Measurements from ENCODE around the gene TMEM184B. TPM values are rescaled to one million over a fixed set of nuclear protein-coding genes. Genes with fewer than 3 reads are reported as not detected.

The TMEM184B gene
- total and polyA plus RNA-seq, 2 donors (not counting 1 experiment from before 2014, with no cell fraction given) = 9.9 to 24.7 TPM

DNA sequence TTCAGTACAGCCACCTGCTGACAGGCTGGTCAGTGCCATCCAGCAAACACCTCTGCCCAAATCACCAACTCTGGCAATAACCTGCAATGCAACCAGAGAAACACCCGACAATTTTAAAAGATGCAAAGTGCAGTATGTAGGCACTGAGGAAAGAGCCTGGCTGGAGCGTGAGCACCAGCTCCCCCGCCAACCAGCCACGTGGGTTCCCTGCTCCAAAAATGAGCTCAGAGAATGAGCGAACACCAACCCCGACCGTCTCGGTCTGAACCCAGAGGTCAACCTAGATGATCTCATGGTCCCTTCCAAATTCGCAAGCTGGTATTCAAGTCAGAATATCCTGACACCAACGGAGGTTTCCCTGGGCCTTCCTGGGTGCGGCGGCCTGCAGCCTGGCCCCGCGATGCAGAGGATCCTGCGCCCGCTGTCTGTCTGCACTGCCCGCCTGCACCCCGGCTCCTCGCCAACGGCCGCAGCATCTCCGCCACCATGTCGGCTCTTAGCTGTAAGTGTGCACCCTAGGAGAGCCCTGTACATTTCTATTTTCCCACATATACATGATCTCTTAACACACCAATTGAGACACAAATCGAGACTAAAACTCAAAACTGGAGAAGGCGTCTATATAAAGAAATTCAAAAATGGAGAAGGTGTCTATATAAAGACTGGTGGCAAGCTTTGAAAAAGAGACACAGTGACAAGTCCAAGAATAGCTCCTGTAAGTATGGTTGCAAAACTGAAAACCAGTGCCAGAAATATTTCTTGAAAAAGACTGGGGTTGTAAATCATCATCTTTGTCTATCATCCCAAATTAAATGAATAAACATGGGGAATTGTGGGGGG is 22.8 kb downstream of the TMEM184B start:
- H3K4me3 ChIP-seq (ENCODE audit: control extremely low read depth in 1 of 5, extremely low read depth in 1 of 5, insufficient read depth in 1 of 5, low read depth in 2 of 5, low read length in 4 of 5) = no peak overlapping the region

GRCh38 chr22:38249301-38249700 is 23.5 kb downstream of the TMEM184B start:
- TF ChIP-seq EZH2 (IDR thresholded peaks at IDR 0.05; ENCODE audit: borderline replicate concordance, insufficient read depth, low read depth, low read length, poor library complexity, severe bottlenecking) = no peak
- TF ChIP-seq, protein P1, sequence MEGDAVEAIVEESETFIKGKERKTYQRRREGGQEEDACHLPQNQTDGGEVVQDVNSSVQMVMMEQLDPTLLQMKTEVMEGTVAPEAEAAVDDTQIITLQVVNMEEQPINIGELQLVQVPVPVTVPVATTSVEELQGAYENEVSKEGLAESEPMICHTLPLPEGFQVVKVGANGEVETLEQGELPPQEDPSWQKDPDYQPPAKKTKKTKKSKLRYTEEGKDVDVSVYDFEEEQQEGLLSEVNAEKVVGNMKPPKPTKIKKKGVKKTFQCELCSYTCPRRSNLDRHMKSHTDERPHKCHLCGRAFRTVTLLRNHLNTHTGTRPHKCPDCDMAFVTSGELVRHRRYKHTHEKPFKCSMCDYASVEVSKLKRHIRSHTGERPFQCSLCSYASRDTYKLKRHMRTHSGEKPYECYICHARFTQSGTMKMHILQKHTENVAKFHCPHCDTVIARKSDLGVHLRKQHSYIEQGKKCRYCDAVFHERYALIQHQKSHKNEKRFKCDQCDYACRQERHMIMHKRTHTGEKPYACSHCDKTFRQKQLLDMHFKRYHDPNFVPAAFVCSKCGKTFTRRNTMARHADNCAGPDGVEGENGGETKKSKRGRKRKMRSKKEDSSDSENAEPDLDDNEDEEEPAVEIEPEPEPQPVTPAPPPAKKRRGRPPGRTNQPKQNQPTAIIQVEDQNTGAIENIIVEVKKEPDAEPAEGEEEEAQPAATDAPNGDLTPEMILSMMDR (IDR thresholded peaks at IDR 0.05) = no peak
- ATAC-seq (ENCODE audit: low read depth) = no peak
- peaks cover 5 to 10% of the 10 kb centered on the region in 2 donors for H3K4me1 ChIP-seq (ENCODE audit: control insufficient read depth in 2 of 2, insufficient read depth in 2 of 2, low read length in 2 of 2)
- WGBS (ENCODE audit: insufficient coverage) = 100% methylated on average over 1 of the region's 3 CpGs
- no peaks in the 10 kb centered on the region for H3K27me3 ChIP-seq (replicated peaks in 1 of 4; ENCODE audit: control extremely low read depth in 1 of 4, control insufficient read depth in 3 of 4, insufficient read depth in 4 of 4, low read length in 3 of 4)
- intact Hi-C loops (cut with micrococcal nuclease) = no loop called here
- H4K20me1 ChIP-seq (ENCODE audit: control insufficient read depth, insufficient read depth, low read length, poor library complexity, severe bottlenecking) = peaks cover 8% of the 10 kb centered on the region
- peaks cover 0 to 11% of the 10 kb centered on the region in 2 experiments for H3K36me3 ChIP-seq (replicated peaks in 1 of 2; ENCODE audit: control extremely low read depth in 1 of 2, control insufficient read depth in 1 of 2, extremely low read depth in 1 of 2, insufficient read depth in 2 of 2, low read length in 1 of 2)
- Mint-ChIP-seq H3K27ac (no peak overlapping the region), H3K4me3 (no peak overlapping the region), H3K27me3 (no peaks in the 10 kb centered on the region), H3K9me3 (ENCODE audit: insufficient read depth) (no peaks in the 10 kb centered on the region), H3K4me1 (peaks cover 14% of the 10 kb centered on the region)
- no peak overlapping the region for H3K9ac ChIP-seq (ENCODE audit: low read length)
- no peak for DNase-seq
- POLR2A ChIA-PET = no interaction called here
- no peak overlapping the region for H2AFZ ChIP-seq (ENCODE audit: insufficient read depth, low read depth, low read length, poor library complexity, severe bottlenecking)
- peaks cover 7% of the 10 kb centered on the region for H3K79me2 ChIP-seq (ENCODE audit: control insufficient read depth, insufficient read depth, low read length)
- H3K4me2 ChIP-seq (replicated peaks; ENCODE audit: low read depth, low read length, poor library complexity, severe bottlenecking) = no peak overlapping the region
- no peak overlapping the region for H3K4me3 ChIP-seq (ENCODE audit: control extremely low read depth in 1 of 5, extremely low read depth in 1 of 5, insufficient read depth in 1 of 5, low read depth in 2 of 5, low read length in 4 of 5)
- H3K9me3 ChIP-seq (ENCODE audit: control extremely low read depth in 1 of 3, control insufficient read depth in 2 of 3, insufficient read depth in 1 of 3, low read length in 2 of 3) = peaks cover 0 to 15% (median 6%) of the 10 kb centered on the region in 3 donors
- no peak overlapping the region for H3K27ac ChIP-seq (ENCODE audit: low read length in 2 of 2)
- CTCF ChIA-PET = no interaction called here

More for the DNA sequence above, 22.8 kb downstream of the TMEM184B start:
- Mint-ChIP-seq H3K4me3 (no peak overlapping the region), H3K4me1 (peaks cover 14% of the 10 kb centered on the region), H3K27ac (no peak overlapping the region), H3K9me3 (ENCODE audit: insufficient read depth) (no peaks in the 10 kb centered on the region), H3K27me3 (no peaks in the 10 kb centered on the region)
- Histone ChIP-seq H3K36me3 (replicated peaks in 1 of 2; ENCODE audit: control extremely low read depth in 1 of 2, control insufficient read depth in 1 of 2, extremely low read depth in 1 of 2, insufficient read depth in 2 of 2, low read length in 1 of 2) (peaks cover 0 to 7% of the 10 kb centered on the region in 2 experiments), H3K27me3 (replicated peaks in 1 of 4; ENCODE audit: control extremely low read depth in 1 of 4, control insufficient read depth in 3 of 4, insufficient read depth in 4 of 4, low read length in 3 of 4) (no peaks in the 10 kb centered on the region), H3K79me2 (ENCODE audit: control insufficient read depth, insufficient read depth, low read length) (peaks cover 7% of the 10 kb centered on the region), H4K20me1 (ENCODE audit: control insufficient read depth, insufficient read depth, low read length, poor library complexity, severe bottlenecking) (peaks cover 8% of the 10 kb centered on the region), H3K4me1 (ENCODE audit: control insufficient read depth in 2 of 2, insufficient read depth in 2 of 2, low read length in 2 of 2) (peaks cover 5 to 10% of the 10 kb centered on the region in 2 donors), H3K27ac (ENCODE audit: low read length in 2 of 2) (no peak overlapping the region), H3K9me3 (ENCODE audit: control extremely low read depth in 1 of 3, control insufficient read depth in 2 of 3, insufficient read depth in 1 of 3, low read length in 2 of 3) (peaks cover 0 to 15% (median 6%) of the 10 kb centered on the region in 3 donors), H3K9ac (ENCODE audit: low read length) (no peak overlapping the region), H3K4me2 (replicated peaks; ENCODE audit: low read depth, low read length, poor library complexity, severe bottlenecking) (no peak overlapping the region), H2AFZ (ENCODE audit: insufficient read depth, low read depth, low read length, poor library complexity, severe bottlenecking) (no peak overlapping the region)
- POLR2A ChIA-PET = interaction anchor here (0.7 kb wide), 1 partner anchor 179 kb away, joined by 3 read pairs; no protein-coding TSS in a partner anchor
- DNase-seq = no peak
- WGBS (ENCODE audit: insufficient coverage) = 95% methylated on average over 21 of the region's 25 CpGs
- intact Hi-C loops (cut with micrococcal nuclease) = no loop called here
- CTCF ChIA-PET = no interaction called here
- ATAC-seq (ENCODE audit: low read depth) = no peak
- TF ChIP-seq, protein P1 (IDR thresholded peaks at IDR 0.05) = no peak
- TF ChIP-seq EZH2 (IDR thresholded peaks at IDR 0.05; ENCODE audit: borderline replicate concordance, insufficient read depth, low read depth, low read length, poor library complexity, severe bottlenecking) = no peak
